ENCODE results near the gene MYBPC1. TPM values are rescaled to one million over a fixed set of nuclear protein-coding genes. Genes with fewer than 3 reads are reported as not detected.

MYBPC1 gene
- total and polyA plus RNA-seq, 2 donors (not counting 1 experiment from before 2014, with no cell fraction given): not detected

DNA sequence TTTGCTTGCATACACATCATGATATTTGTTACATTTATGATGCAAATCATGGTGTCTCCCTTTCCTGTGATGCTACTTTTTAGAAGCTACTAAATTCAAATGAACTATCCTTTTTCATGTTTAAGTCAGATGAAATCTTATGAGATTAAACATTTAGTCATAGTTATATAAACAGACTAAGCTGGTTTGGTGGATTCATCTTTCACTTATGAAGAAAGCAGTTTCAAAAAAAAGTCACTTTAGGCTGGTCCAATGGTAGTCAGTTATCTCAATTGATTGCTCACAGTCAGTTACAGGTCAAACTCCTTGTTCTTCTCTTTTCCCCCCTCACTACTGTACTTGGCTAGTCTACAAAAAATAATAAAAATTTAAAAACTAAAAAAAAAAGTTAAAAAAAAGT, 124.8 kb downstream of the MYBPC1 start:
- Mint-ChIP-seq H3K27ac (no peak overlapping the region), H3K27me3 (no peaks in the 10 kb centered on the region), H3K4me3 (no peak overlapping the region), H3K4me1 (peaks cover 14% of the 10 kb centered on the region), H3K9me3 (ENCODE audit: insufficient read depth) (no peaks in the 10 kb centered on the region)
- DNase-seq (no peak), ATAC-seq (ENCODE audit: low read depth) (no peak)
- peaks cover 5 to 20% of the 10 kb centered on the region in 2 experiments for H3K36me3 ChIP-seq (replicated peaks in 1 of 2; ENCODE audit: control extremely low read depth in 1 of 2, control insufficient read depth in 1 of 2, extremely low read depth in 1 of 2, insufficient read depth in 2 of 2, low read length in 1 of 2)
- H3K9ac ChIP-seq (ENCODE audit: low read length): no peak overlapping the region
- H3K27ac ChIP-seq (ENCODE audit: low read length in 2 of 2): no peak overlapping the region
- no peaks in the 10 kb centered on the region for H3K79me2 ChIP-seq (ENCODE audit: control insufficient read depth, insufficient read depth, low read length)
- H3K4me2 ChIP-seq (replicated peaks; ENCODE audit: low read depth, low read length, poor library complexity, severe bottlenecking): no peak overlapping the region
- ChIA-PET POLR2A (no interaction called here), CTCF (interaction anchor here (0.6 to 1.0 kb wide), 2 partner anchors 32 to 40 kb away, joined by 6 read pairs; no protein-coding TSS in a partner anchor)
- H3K4me3 ChIP-seq (ENCODE audit: control extremely low read depth in 1 of 5, extremely low read depth in 1 of 5, insufficient read depth in 1 of 5, low read depth in 2 of 5, low read length in 4 of 5): no peak overlapping the region
- H2AFZ ChIP-seq (ENCODE audit: insufficient read depth, low read depth, low read length, poor library complexity, severe bottlenecking): no peak overlapping the region
- H3K9me3 ChIP-seq (ENCODE audit: control extremely low read depth in 1 of 3, control insufficient read depth in 2 of 3, insufficient read depth in 1 of 3, low read length in 2 of 3): no peaks in the 10 kb centered on the region
- no peak for TF ChIP-seq EZH2 (IDR thresholded peaks at IDR 0.05; ENCODE audit: borderline replicate concordance, insufficient read depth, low read depth, low read length, poor library complexity, severe bottlenecking)
- TF ChIP-seq, protein P1, sequence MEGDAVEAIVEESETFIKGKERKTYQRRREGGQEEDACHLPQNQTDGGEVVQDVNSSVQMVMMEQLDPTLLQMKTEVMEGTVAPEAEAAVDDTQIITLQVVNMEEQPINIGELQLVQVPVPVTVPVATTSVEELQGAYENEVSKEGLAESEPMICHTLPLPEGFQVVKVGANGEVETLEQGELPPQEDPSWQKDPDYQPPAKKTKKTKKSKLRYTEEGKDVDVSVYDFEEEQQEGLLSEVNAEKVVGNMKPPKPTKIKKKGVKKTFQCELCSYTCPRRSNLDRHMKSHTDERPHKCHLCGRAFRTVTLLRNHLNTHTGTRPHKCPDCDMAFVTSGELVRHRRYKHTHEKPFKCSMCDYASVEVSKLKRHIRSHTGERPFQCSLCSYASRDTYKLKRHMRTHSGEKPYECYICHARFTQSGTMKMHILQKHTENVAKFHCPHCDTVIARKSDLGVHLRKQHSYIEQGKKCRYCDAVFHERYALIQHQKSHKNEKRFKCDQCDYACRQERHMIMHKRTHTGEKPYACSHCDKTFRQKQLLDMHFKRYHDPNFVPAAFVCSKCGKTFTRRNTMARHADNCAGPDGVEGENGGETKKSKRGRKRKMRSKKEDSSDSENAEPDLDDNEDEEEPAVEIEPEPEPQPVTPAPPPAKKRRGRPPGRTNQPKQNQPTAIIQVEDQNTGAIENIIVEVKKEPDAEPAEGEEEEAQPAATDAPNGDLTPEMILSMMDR (IDR thresholded peaks at IDR 0.05): no peak
- peaks cover 0 to 6% of the 10 kb centered on the region in 2 donors for H3K4me1 ChIP-seq (ENCODE audit: control insufficient read depth in 2 of 2, insufficient read depth in 2 of 2, low read length in 2 of 2)
- intact Hi-C loops (cut with micrococcal nuclease): no loop called here
- no peaks in the 10 kb centered on the region for H4K20me1 ChIP-seq (ENCODE audit: control insufficient read depth, insufficient read depth, low read length, poor library complexity, severe bottlenecking)
- H3K27me3 ChIP-seq (replicated peaks in 1 of 4; ENCODE audit: control extremely low read depth in 1 of 4, control insufficient read depth in 3 of 4, insufficient read depth in 4 of 4, low read length in 3 of 4): no peaks in the 10 kb centered on the region

GRCh38 chr12:101720118-101720517, 125.3 kb downstream of the MYBPC1 start:
- Histone ChIP-seq H3K9ac (ENCODE audit: low read length) (no peak overlapping the region), H3K4me3 (ENCODE audit: control extremely low read depth in 1 of 5, extremely low read depth in 1 of 5, insufficient read depth in 1 of 5, low read depth in 2 of 5, low read length in 4 of 5) (no peak overlapping the region), H2AFZ (ENCODE audit: insufficient read depth, low read depth, low read length, poor library complexity, severe bottlenecking) (no peak overlapping the region), H3K9me3 (ENCODE audit: control extremely low read depth in 1 of 3, control insufficient read depth in 2 of 3, insufficient read depth in 1 of 3, low read length in 2 of 3) (no peaks in the 10 kb centered on the region), H4K20me1 (ENCODE audit: control insufficient read depth, insufficient read depth, low read length, poor library complexity, severe bottlenecking) (no peaks in the 10 kb centered on the region), H3K79me2 (ENCODE audit: control insufficient read depth, insufficient read depth, low read length) (no peaks in the 10 kb centered on the region), H3K4me2 (replicated peaks; ENCODE audit: low read depth, low read length, poor library complexity, severe bottlenecking) (no peak overlapping the region), H3K27me3 (replicated peaks in 1 of 4; ENCODE audit: control extremely low read depth in 1 of 4, control insufficient read depth in 3 of 4, insufficient read depth in 4 of 4, low read length in 3 of 4) (no peaks in the 10 kb centered on the region), H3K36me3 (replicated peaks in 1 of 2; ENCODE audit: control extremely low read depth in 1 of 2, control insufficient read depth in 1 of 2, extremely low read depth in 1 of 2, insufficient read depth in 2 of 2, low read length in 1 of 2) (peaks cover 7 to 22% of the 10 kb centered on the region in 2 experiments), H3K27ac (ENCODE audit: low read length in 2 of 2) (no peak overlapping the region), H3K4me1 (ENCODE audit: control insufficient read depth in 2 of 2, insufficient read depth in 2 of 2, low read length in 2 of 2) (peaks cover 0 to 1% of the 10 kb centered on the region in 2 donors)
- H3K27ac Mint-ChIP-seq: no peak overlapping the region
- ATAC-seq (ENCODE audit: low read depth) (no peak), DNase-seq (no peak)
- peaks cover 9% of the 10 kb centered on the region for H3K4me1 Mint-ChIP-seq
- H3K4me3 Mint-ChIP-seq: no peak overlapping the region
- ChIA-PET POLR2A (no interaction called here), CTCF (interaction anchor here (1.0 kb wide), 1 partner anchor 32 kb away, joined by 6 read pairs; no protein-coding TSS in a partner anchor)
- H3K27me3 Mint-ChIP-seq: no peaks in the 10 kb centered on the region
- intact Hi-C loops (cut with micrococcal nuclease): no loop called here
- TF ChIP-seq, protein P1 (IDR thresholded peaks at IDR 0.05): no peak
- TF ChIP-seq EZH2 (IDR thresholded peaks at IDR 0.05; ENCODE audit: borderline replicate concordance, insufficient read depth, low read depth, low read length, poor library complexity, severe bottlenecking): no peak
- no peaks in the 10 kb centered on the region for H3K9me3 Mint-ChIP-seq (ENCODE audit: insufficient read depth)
